Measurements from ENCODE around the gene SLC18A3. TPM values are rescaled to one million over a fixed set of nuclear protein-coding genes. Genes with fewer than 3 reads are reported as not detected.

The SLC18A3 gene
- total and polyA plus RNA-seq, 7 experiments from 2014 or later = not detected

- no peak for DNase-seq
- Mint-ChIP-seq H3K27me3 (peaks cover 24 to 38% (median 37%) of the 10 kb centered on the region in 5 donors), H3K36me3 (no peaks in the 10 kb centered on the region), H3K27ac (no peak overlapping the region), H3K4me3 (no peak overlapping the region), H3K9me3 (peaks cover 0 to 2% (median 0%) of the 10 kb centered on the region in 11 donors), H3K4me1 (peaks cover 0 to 7% (median 0%) of the 10 kb centered on the region in 7 donors)
- no peak overlapping the region for H3K27ac ChIP-seq (ENCODE audit: low read depth, low read length)
- H3K4me3 ChIP-seq (ENCODE audit: low read length) = no peak overlapping the region
- H3K27me3 ChIP-seq (ENCODE audit: control insufficient read depth in 2 of 2, insufficient read depth in 2 of 2, low read length in 2 of 2) = no peaks in the 10 kb centered on the region
- intact Hi-C loops (cut with micrococcal nuclease) = no loop called here
- ChIA-PET CTCF (no interaction called here), POLR2A (no interaction called here)
- ATAC-seq = no peak
- no peaks in the 10 kb centered on the region for H3K36me3 ChIP-seq (ENCODE audit: control insufficient read depth in 2 of 3, insufficient read depth in 3 of 3, low read length in 3 of 3)
- H3K9me3 ChIP-seq (ENCODE audit: control insufficient read depth in 2 of 3, low read length in 3 of 3) = no peaks in the 10 kb centered on the region
- H3K4me1 ChIP-seq (ENCODE audit: control insufficient read depth in 2 of 2, insufficient read depth in 2 of 2, low read length in 2 of 2) = no peaks in the 10 kb centered on the region
Observed at GRCh38 chr10:49579621-49580020, 30.5 kb upstream of the SLC18A3 start.

DNA sequence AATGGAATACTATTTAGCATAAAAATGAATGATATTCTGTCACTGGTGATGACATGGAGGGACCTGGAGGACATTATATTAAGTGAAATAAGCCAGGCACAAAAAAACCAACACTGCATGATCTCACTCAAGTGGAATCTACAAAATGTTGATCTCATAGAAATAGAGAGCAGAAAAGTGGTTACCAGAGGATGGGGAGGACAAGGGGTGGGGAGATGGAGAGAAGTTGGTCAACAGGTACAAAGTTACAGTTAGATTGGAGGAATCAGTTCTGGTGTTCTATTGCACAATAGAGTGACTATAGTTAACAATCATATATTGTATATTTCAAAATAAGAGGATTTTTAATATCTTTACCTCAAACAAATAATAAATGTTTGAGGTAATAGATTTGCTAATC, 24.7 kb upstream of the SLC18A3 start:
- DNase-seq (no peak), ATAC-seq (no peak)
- no peaks in the 10 kb centered on the region for H3K36me3 ChIP-seq (ENCODE audit: control insufficient read depth in 2 of 3, insufficient read depth in 3 of 3, low read length in 3 of 3)
- Mint-ChIP-seq H3K27me3 (peaks cover 27 to 40% (median 33%) of the 10 kb centered on the region in 5 donors), H3K36me3 (no peaks in the 10 kb centered on the region), H3K4me1 (peaks cover 0 to 7% (median 0%) of the 10 kb centered on the region in 7 donors), H3K27ac (no peak overlapping the region), H3K4me3 (no peak overlapping the region), H3K9me3 (peaks cover 0 to 12% (median 2%) of the 10 kb centered on the region in 11 donors)
- no peaks in the 10 kb centered on the region for H3K27me3 ChIP-seq (ENCODE audit: control insufficient read depth in 2 of 2, insufficient read depth in 2 of 2, low read length in 2 of 2)
- CTCF ChIA-PET = no interaction called here
- POLR2A ChIA-PET = no interaction called here
- no peaks in the 10 kb centered on the region for H3K9me3 ChIP-seq (ENCODE audit: control insufficient read depth in 2 of 3, low read length in 3 of 3)
- H3K4me3 ChIP-seq (ENCODE audit: low read length) = no peak overlapping the region
- H3K27ac ChIP-seq (ENCODE audit: low read depth, low read length) = no peak overlapping the region
- H3K4me1 ChIP-seq (ENCODE audit: control insufficient read depth in 2 of 2, insufficient read depth in 2 of 2, low read length in 2 of 2) = no peaks in the 10 kb centered on the region
- intact Hi-C loops (cut with micrococcal nuclease) = no loop called here

GRCh38 chr10:49587981-49588380, 22.1 kb upstream of the SLC18A3 start:
- Mint-ChIP-seq H3K27ac (no peak overlapping the region), H3K4me3 (no peak overlapping the region), H3K4me1 (peaks cover 0 to 1% (median 0%) of the 10 kb centered on the region in 7 donors), H3K36me3 (no peaks in the 10 kb centered on the region), H3K27me3 (peaks cover 26 to 48% (median 41%) of the 10 kb centered on the region in 5 donors), H3K9me3 (peaks cover 0 to 12% (median 2%) of the 10 kb centered on the region in 11 donors)
- H3K27me3 ChIP-seq (ENCODE audit: control insufficient read depth in 2 of 2, insufficient read depth in 2 of 2, low read length in 2 of 2) = no peaks in the 10 kb centered on the region
- DNase-seq (no peak), ATAC-seq (no peak)
- no peaks in the 10 kb centered on the region for H3K36me3 ChIP-seq (ENCODE audit: control insufficient read depth in 2 of 3, insufficient read depth in 3 of 3, low read length in 3 of 3)
- intact Hi-C loops (cut with micrococcal nuclease) = no loop called here
- H3K27ac ChIP-seq (ENCODE audit: low read depth, low read length) = no peak overlapping the region
- H3K4me3 ChIP-seq (ENCODE audit: low read length) = no peak overlapping the region
- H3K4me1 ChIP-seq (ENCODE audit: control insufficient read depth in 2 of 2, insufficient read depth in 2 of 2, low read length in 2 of 2) = no peaks in the 10 kb centered on the region
- ChIA-PET CTCF (no interaction called here), POLR2A (no interaction called here)
- no peaks in the 10 kb centered on the region for H3K9me3 ChIP-seq (ENCODE audit: control insufficient read depth in 2 of 3, low read length in 3 of 3)

DNA sequence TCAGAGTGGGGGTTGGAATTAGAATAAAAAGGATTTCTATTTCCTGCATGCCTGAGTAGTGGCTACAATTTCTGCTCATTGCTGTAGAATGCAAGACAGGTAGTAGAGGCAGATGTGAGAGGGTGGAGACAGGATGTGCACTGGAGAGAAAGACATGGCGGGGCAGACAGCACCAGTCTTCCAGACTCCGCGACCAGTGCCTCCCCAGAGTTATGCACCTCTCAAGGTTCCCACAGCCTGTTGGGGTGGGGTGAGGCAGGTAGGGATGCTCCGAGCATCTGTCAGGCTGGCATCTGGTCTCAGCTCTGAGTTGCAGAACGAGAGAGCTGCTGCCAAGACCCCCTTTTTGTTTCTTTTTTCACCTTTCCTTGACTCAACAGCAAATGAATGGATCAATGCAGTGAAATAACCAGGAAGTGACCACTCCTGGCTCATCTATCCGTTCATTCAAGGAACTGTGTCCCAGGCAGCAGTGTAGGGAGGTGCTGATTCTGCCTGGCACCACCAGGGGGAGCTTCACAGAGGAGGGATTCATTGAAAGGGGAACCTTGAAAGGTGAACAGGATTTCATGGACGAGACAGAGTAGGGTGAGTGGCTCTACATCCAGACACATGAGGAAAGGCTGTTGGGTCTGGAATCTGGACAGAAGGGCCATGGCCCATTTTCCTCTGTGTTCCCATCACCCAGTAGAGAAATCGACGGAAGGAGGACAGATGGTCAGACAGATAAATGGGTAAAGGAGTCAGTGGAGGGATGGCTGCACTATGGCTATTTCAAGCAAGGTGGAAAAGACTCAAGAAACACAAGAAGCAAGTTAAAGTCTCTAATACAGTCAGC, 17.2 kb upstream of the SLC18A3 start:
- no peaks in the 10 kb centered on the region for H3K36me3 Mint-ChIP-seq
- peaks cover 0 to 3% of the 10 kb centered on the region in 2 donors for H3K27me3 ChIP-seq (ENCODE audit: control insufficient read depth in 2 of 2, insufficient read depth in 2 of 2, low read length in 2 of 2)
- no peak overlapping the region for H3K27ac ChIP-seq (ENCODE audit: low read depth, low read length)
- peaks cover 0 to 12% (median 3%) of the 10 kb centered on the region in 11 donors for H3K9me3 Mint-ChIP-seq
- H3K27me3 Mint-ChIP-seq = peaks cover 15 to 28% (median 26%) of the 10 kb centered on the region in 5 donors
- peaks cover 0 to 9% (median 4%) of the 10 kb centered on the region in 7 donors for H3K4me1 Mint-ChIP-seq
- ChIA-PET POLR2A (no interaction called here), CTCF (interaction anchor here (0.6 to 0.9 kb wide), 3 partner anchors 9 to 1029 kb away, joined by 3 to 4 read pairs (median 3); no protein-coding TSS in a partner anchor)
- no peaks in the 10 kb centered on the region for H3K4me1 ChIP-seq (ENCODE audit: control insufficient read depth in 2 of 2, insufficient read depth in 2 of 2, low read length in 2 of 2)
- ATAC-seq = peak; percentile 81
- H3K27ac Mint-ChIP-seq = no peak overlapping the region
- DNase-seq = peak in 8 of 9 donors; percentile 17 to 60 (median 30)
- H3K4me3 ChIP-seq (ENCODE audit: low read length) = no peak overlapping the region
- no peak overlapping the region for H3K4me3 Mint-ChIP-seq
- intact Hi-C loops (cut with micrococcal nuclease) = loop anchor here in 1 of 2 donors (1.0 to 5.0 kb wide), 3 partner anchors 169 to 631 kb away; partner anchors contain the start of gene OGDHL
- no peaks in the 10 kb centered on the region for H3K9me3 ChIP-seq (ENCODE audit: control insufficient read depth in 2 of 3, low read length in 3 of 3)
- no peaks in the 10 kb centered on the region for H3K36me3 ChIP-seq (ENCODE audit: control insufficient read depth in 2 of 3, insufficient read depth in 3 of 3, low read length in 3 of 3)

- intact Hi-C loops (cut with micrococcal nuclease) = loop anchor here in 1 of 2 donors (1.0 to 5.0 kb wide), 3 partner anchors 169 to 631 kb away; partner anchors contain the start of gene OGDHL
- ATAC-seq (no peak), DNase-seq (no peak)
- CTCF ChIA-PET = interaction anchor here (0.6 to 0.9 kb wide), 3 partner anchors 8 to 1029 kb away, joined by 3 to 4 read pairs (median 3); no protein-coding TSS in a partner anchor
- H3K4me3 Mint-ChIP-seq = no peak overlapping the region
- H3K36me3 ChIP-seq (ENCODE audit: control insufficient read depth in 2 of 3, insufficient read depth in 3 of 3, low read length in 3 of 3) = no peaks in the 10 kb centered on the region
- no peak overlapping the region for H3K27ac ChIP-seq (ENCODE audit: low read depth, low read length)
- peaks cover 0 to 12% (median 3%) of the 10 kb centered on the region in 11 donors for H3K9me3 Mint-ChIP-seq
- H3K36me3 Mint-ChIP-seq = no peaks in the 10 kb centered on the region
- POLR2A ChIA-PET = no interaction called here
- peaks cover 0 to 9% (median 4%) of the 10 kb centered on the region in 7 donors for H3K4me1 Mint-ChIP-seq
- peaks cover 12 to 28% (median 23%) of the 10 kb centered on the region in 5 donors for H3K27me3 Mint-ChIP-seq
- H3K27ac Mint-ChIP-seq = no peak overlapping the region
- no peaks in the 10 kb centered on the region for H3K4me1 ChIP-seq (ENCODE audit: control insufficient read depth in 2 of 2, insufficient read depth in 2 of 2, low read length in 2 of 2)
- H3K27me3 ChIP-seq (ENCODE audit: control insufficient read depth in 2 of 2, insufficient read depth in 2 of 2, low read length in 2 of 2) = peaks cover 0 to 3% of the 10 kb centered on the region in 2 donors
- no peaks in the 10 kb centered on the region for H3K9me3 ChIP-seq (ENCODE audit: control insufficient read depth in 2 of 3, low read length in 3 of 3)
- no peak overlapping the region for H3K4me3 ChIP-seq (ENCODE audit: low read length)
Observed at GRCh38 chr10:49593564-49593875, 16.6 kb upstream of the SLC18A3 start.

DNA sequence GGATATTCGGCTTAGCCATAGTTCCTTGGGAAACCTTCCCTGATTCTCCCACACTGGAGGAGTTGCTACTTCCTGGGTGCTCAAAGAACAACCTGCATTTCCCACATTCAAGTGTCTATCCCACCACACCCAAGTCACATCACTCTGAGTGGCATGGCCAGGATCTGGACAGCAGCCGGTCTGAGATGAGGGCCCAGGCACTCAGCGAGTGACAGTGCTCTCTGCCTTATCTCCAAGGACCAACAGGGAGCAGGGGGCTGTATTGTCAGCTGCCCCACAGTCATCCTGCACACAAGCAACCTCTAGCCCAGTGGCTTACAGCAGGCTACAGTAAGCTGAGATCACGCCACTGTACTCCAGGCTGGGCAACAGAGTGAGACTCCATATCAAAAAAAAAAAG, 16.1 kb upstream of the SLC18A3 start:
- intact Hi-C loops (cut with micrococcal nuclease) = loop anchor here in 1 of 2 donors (1.0 to 5.0 kb wide), 4 partner anchors 168 to 681 kb away; partner anchors contain the start of gene OGDHL
- ATAC-seq = no peak
- no peaks in the 10 kb centered on the region for H3K36me3 Mint-ChIP-seq
- no peak overlapping the region for H3K4me3 Mint-ChIP-seq
- no peak overlapping the region for H3K27ac Mint-ChIP-seq
- ChIA-PET CTCF (interaction anchor here (0.6 kb wide), 1 partner anchor 1028 kb away, joined by 3 read pairs; no protein-coding TSS in a partner anchor), POLR2A (no interaction called here)
- no peak overlapping the region for H3K4me3 ChIP-seq (ENCODE audit: low read length)
- no peak for DNase-seq
- peaks cover 0 to 9% (median 4%) of the 10 kb centered on the region in 7 donors for H3K4me1 Mint-ChIP-seq
- no peaks in the 10 kb centered on the region for H3K36me3 ChIP-seq (ENCODE audit: control insufficient read depth in 2 of 3, insufficient read depth in 3 of 3, low read length in 3 of 3)
- H3K27me3 ChIP-seq (ENCODE audit: control insufficient read depth in 2 of 2, insufficient read depth in 2 of 2, low read length in 2 of 2) = peaks cover 0 to 3% of the 10 kb centered on the region in 2 donors
- no peaks in the 10 kb centered on the region for H3K4me1 ChIP-seq (ENCODE audit: control insufficient read depth in 2 of 2, insufficient read depth in 2 of 2, low read length in 2 of 2)
- peaks cover 12 to 28% (median 23%) of the 10 kb centered on the region in 5 donors for H3K27me3 Mint-ChIP-seq
- H3K27ac ChIP-seq (ENCODE audit: low read depth, low read length) = no peak overlapping the region
- no peaks in the 10 kb centered on the region for H3K9me3 ChIP-seq (ENCODE audit: control insufficient read depth in 2 of 3, low read length in 3 of 3)
- H3K9me3 Mint-ChIP-seq = peaks cover 0 to 11% (median 3%) of the 10 kb centered on the region in 11 donors

All from naive thymus-derived CD4-positive, alpha-beta T cell (primary cell).